Stimulated activated CD8-positive, alpha-beta memory T cell treated with anti-CD3 and anti-CD28 coated beads, Interleukin-12 subunit alpha, Interleukin-12 subunit beta, amount 100 ng/mL, for 1 hour (primary cell): ENCODE measurements around the gene YIPF6.
"Not testable (repeated sequence)": the region's sequence is repeated elsewhere in the genome, so short reads cannot be mapped to it uniquely, and the experiment has no call there.

Experiments used
- DNase-seq: peaks from one replicate; pipeline ENCODE4 v3.0.0-alpha.2; 2020; ENCODE audit warnings: low read depth

The YIPF6 gene

GRCh38 chrX:68498508-68499379, at the start of gene YIPF6:
YIPF6 (plus strand) TSS chrX:68499051; CDS start chrX:68499067, 16 bp downstream.
- DNase-seq: peak; percentile 39

GRCh38 chrX:68451720-68452119, 47.1 kb upstream of the YIPF6 start:
- no peak for DNase-seq

GRCh38 chrX:68454476-68455150, 44.2 kb upstream of the YIPF6 start:
- no peak for DNase-seq

GRCh38 chrX:68455151-68455510, 43.7 kb upstream of the YIPF6 start:
- DNase-seq: no peak

- DNase-seq: no peak
Measured at GRCh38 chrX:68461093-68461492, 37.8 kb upstream of the YIPF6 start.

- no peak for DNase-seq
Measured at GRCh38 chrX:68461576-68461975, 37.3 kb upstream of the YIPF6 start.

- no peak for DNase-seq
Measured at GRCh38 chrX:68462197-68462596, 36.7 kb upstream of the YIPF6 start.

GRCh38 chrX:68462653-68463052, 36.2 kb upstream of the YIPF6 start:
- DNase-seq: peak; percentile 12

GRCh38 chrX:68463880-68464279, 35.0 kb upstream of the YIPF6 start:
- DNase-seq: no peak

GRCh38 chrX:68464796-68465195, 34.1 kb upstream of the YIPF6 start:
- DNase-seq: no peak

GRCh38 chrX:68480969-68481368, 17.9 kb upstream of the YIPF6 start:
- DNase-seq: no peak

- DNase-seq: not testable (repeated sequence)
Measured at GRCh38 chrX:68486198-68486597, 12.7 kb upstream of the YIPF6 start.

- DNase-seq: no peak
Measured at GRCh38 chrX:68487254-68487653, 11.6 kb upstream of the YIPF6 start.

GRCh38 chrX:68487924-68488323, 10.9 kb upstream of the YIPF6 start:
- DNase-seq: no peak

- DNase-seq: no peak
Measured at GRCh38 chrX:68488657-68489056, 10.2 kb upstream of the YIPF6 start.

- DNase-seq: no peak
Measured at GRCh38 chrX:68490644-68491043, 8.2 kb upstream of the YIPF6 start.

GRCh38 chrX:68492583-68492982, 6.3 kb upstream of the YIPF6 start:
- DNase-seq: no peak

- DNase-seq: not testable (repeated sequence)
Measured at GRCh38 chrX:68493776-68494175, 5.1 kb upstream of the YIPF6 start.

- no peak for DNase-seq
Measured at GRCh38 chrX:68498044-68498507, 775 bp upstream of the YIPF6 start.

- DNase-seq: no peak
Measured at GRCh38 chrX:68499543-68500504, 973 bp downstream of the YIPF6 start.

GRCh38 chrX:68503836-68504636, 5.2 kb downstream of the YIPF6 start:
- peak; percentile 16 for DNase-seq
